OCI-LY7 (cell line): ENCODE data around the gene AARS1. TPM values are rescaled to one million over a fixed set of nuclear protein-coding genes. Genes with fewer than 3 reads are reported as not detected.

ENCODE experiments used
- BruUV-seq: library from RNA; stranded (reverse); fragments of 400-500 nt; replicated peaks from 2 replicates; lab custom pipeline; 2021; lab: Mats Ljungman, UMichigan
- CTCF ChIA-PET: fragments of 300-600 bp; sonication (Branson Sonifier 250); formaldehyde crosslinking; loops from one replicate; lab custom pipeline; 2022; ENCODE audit warnings: antibody characterized with exemption; ENCODE audit not compliant: unreplicated experiment; lab: Charles Lee
- POLR2A ChIA-PET: fragments of 300-600 bp; sonication (Branson Sonifier 250); formaldehyde crosslinking; loops from one replicate; lab custom pipeline; 2022; ENCODE audit warnings: antibody characterized with exemption; lab: Charles Lee
- DNase-seq: peaks from one replicate; pipeline ENCODE4 v3.0.0-alpha.2; 2015; ENCODE audit warnings: low spot score
- H2AFZ ChIP-seq: fragments of 200-600 bp; sonication (generic), shearing (Covaris generic); 2 replicates; pipeline ENCODE4 v1.6.1; 2014; ENCODE audit warnings: mild to moderate bottlenecking, antibody characterized with exemption, low read length, moderate library complexity
- H3K27ac ChIP-seq: fragments of 200-600 bp; sonication (generic); 2 replicates; pipeline ENCODE4 v1.5.1; 2014; ENCODE audit warnings: mixed run types, low read depth, mild to moderate bottlenecking, moderate library complexity, low read length, inconsistent platforms; ENCODE audit not compliant: poor library complexity, severe bottlenecking
- H3K36me3 ChIP-seq: fragments of 200-600 bp; sonication (generic); 2 replicates; pipeline ENCODE4 v1.6.1; 2014; ENCODE audit warnings: mild to moderate bottlenecking, antibody characterized with exemption, low read length, moderate library complexity, mixed read lengths; ENCODE audit not compliant: insufficient read depth
- H3K4me1 ChIP-seq: fragments of 200-600 bp; sonication (generic); 2 replicates; pipeline ENCODE4 v1.5.1; 2014; ENCODE audit warnings: mild to moderate bottlenecking, low read length; ENCODE audit not compliant: insufficient read depth, poor library complexity, severe bottlenecking
- H3K4me2 ChIP-seq: fragments of 200-600 bp; sonication (generic); 2 replicates; pipeline ENCODE4 v1.6.1; 2014; ENCODE audit warnings: mild to moderate bottlenecking, low read length
- H3K4me3 ChIP-seq: fragments of 200-600 bp; sonication (generic); 2 replicates; pipeline ENCODE4 v1.5.1; 2014; ENCODE audit warnings: mild to moderate bottlenecking, low read depth, low read length; ENCODE audit not compliant: poor library complexity, severe bottlenecking
- H3K79me2 ChIP-seq: fragments of 200-600 bp; sonication (generic); 2 replicates; pipeline ENCODE4 v1.6.1; 2016; ENCODE audit warnings: low read depth, mild to moderate bottlenecking, low read length, moderate library complexity, mixed read lengths; ENCODE audit not compliant: insufficient read depth
- H3K9me2 ChIP-seq: fragments of 200-600 bp; sonication (generic); 2 replicates; pipeline ENCODE4 v1.6.1; 2016; ENCODE audit warnings: mild to moderate bottlenecking, low read length, mixed read lengths; ENCODE audit not compliant: insufficient read depth
- H3K9me3 ChIP-seq: fragments of 200-600 bp; sonication (generic); 2 replicates; pipeline ENCODE4 v1.6.1; 2014; ENCODE audit warnings: mild to moderate bottlenecking, mixed run types, low read length, mixed read lengths
- H4K20me1 ChIP-seq: fragments of 200-600 bp; sonication (generic); 2 replicates; pipeline ENCODE4 v1.6.1; 2014; ENCODE audit warnings: mild to moderate bottlenecking, antibody characterized with exemption, low read length, moderate library complexity, mixed read lengths; ENCODE audit not compliant: insufficient read depth
- CTCF ChIP-seq: fragments of 200-600 bp; sonication (generic); conservative IDR thresholded peaks from 2 replicates; pipeline ENCODE4 v1.5.1; 2014; ENCODE audit warnings: mild to moderate bottlenecking, antibody characterized with exemption, low read length, moderate library complexity, mixed read lengths
- EZH2phosphoT487 ChIP-seq: fragments of 200-600 bp; sonication (generic); IDR thresholded peaks from 2 replicates; pipeline ENCODE4 v1.6.1; 2018; ENCODE audit warnings: low read depth, borderline replicate concordance, mild to moderate bottlenecking, mixed run types, antibody characterized with exemption, low read length, moderate library complexity, mixed read lengths
- intact Hi-C: fragments of 100-400 bp; cut with micrococcal nuclease; formaldehyde crosslinking; loops from one replicate; pipeline ENCODE4 v1.10.0; 2022; ENCODE audit not compliant: unreplicated experiment
- total RNA-seq, 2 experiments: library from RNA; depleted of rRNA in 1 of 2; stranded (reverse); fragments of >200 nt in 1 of 2; shearing (Covaris generic) in 1 of 2; gene quantifications; 2 replicates each; pipeline ENCODE4 v1.2.3, GENCODE V29; 2014 to 2022

AARS1 gene
- total RNA-seq, 2 experiments from 2014 or later = 182 to 259 TPM

- DNase-seq = no peak
- Histone ChIP-seq H3K27ac (no peak overlapping the region), H3K4me3 (no peak overlapping the region), H2AFZ (no peak overlapping the region), H3K9me2 (no peaks in the 10 kb centered on the region), H3K4me1 (no peaks in the 10 kb centered on the region), H3K79me2 (peaks cover 4% of the 10 kb centered on the region), H3K9me3 (peaks cover 6% of the 10 kb centered on the region; the same call in 1 of the 2 replicates), H3K4me2 (no peak overlapping the region), H3K36me3 (peaks cover 15% of the 10 kb centered on the region), H4K20me1 (no peaks in the 10 kb centered on the region)
- ChIA-PET CTCF (no interaction called here), POLR2A (interaction anchor here (0.9 to 1.6 kb wide), 3 partner anchors 8 to 14 kb away, joined by 3 to 7 read pairs (median 4); partner anchors contain the start of gene DDX19B)
- intact Hi-C loops = no loop called here
- no TSS peak for BruUV-seq
- no peak for TF ChIP-seq CTCF
- no peak for TF ChIP-seq EZH2phosphoT487
Observed at GRCh38 chr16:70306880-70307279, 17.6 kb upstream of the AARS1 start.

- ChIA-PET CTCF (no interaction called here), POLR2A (no interaction called here)
- intact Hi-C loops = no loop called here
- Histone ChIP-seq H2AFZ (no peak overlapping the region), H3K9me3 (peaks cover 20% of the 10 kb centered on the region), H3K79me2 (peaks cover 13% of the 10 kb centered on the region), H3K4me1 (peaks cover under 1% of the 10 kb centered on the region), H3K27ac (no peak overlapping the region), H3K9me2 (no peaks in the 10 kb centered on the region), H4K20me1 (no peaks in the 10 kb centered on the region), H3K4me3 (no peak overlapping the region), H3K4me2 (no peak overlapping the region), H3K36me3 (peaks cover 28% of the 10 kb centered on the region)
- no peak for DNase-seq
- TF ChIP-seq EZH2phosphoT487 = no peak
- TF ChIP-seq CTCF = no peak
- BruUV-seq = no TSS peak
Observed at GRCh38 chr16:70304892-70305448, 15.7 kb upstream of the AARS1 start.

GRCh38 chr16:70302745-70303144, 13.4 kb upstream of the AARS1 start:
- Histone ChIP-seq H3K4me2 (no peak overlapping the region), H2AFZ (no peak overlapping the region), H3K79me2 (peaks cover 21% of the 10 kb centered on the region), H3K9me2 (no peaks in the 10 kb centered on the region), H3K36me3 (peaks cover 28% of the 10 kb centered on the region), H3K4me1 (peaks cover 10% of the 10 kb centered on the region), H3K4me3 (no peak overlapping the region), H3K27ac (no peak overlapping the region), H3K9me3 (peaks cover 20% of the 10 kb centered on the region), H4K20me1 (no peaks in the 10 kb centered on the region)
- TF ChIP-seq EZH2phosphoT487 (no peak), CTCF (no peak)
- DNase-seq = no peak
- BruUV-seq = no TSS peak
- intact Hi-C loops = no loop called here
- POLR2A ChIA-PET = interaction anchor here (0.6 kb wide), 1 partner anchor 416 kb away, joined by 3 read pairs; no protein-coding TSS in a partner anchor
- CTCF ChIA-PET = no interaction called here
